OCI-LY7 (cell line): ENCODE measurements around the gene SLC16A10.
"Not testable (repeated sequence)": the region's sequence is repeated elsewhere in the genome, so short reads cannot be mapped to it uniquely, and the experiment has no call there.

Source experiments
- CTCF ChIP-seq: fragments of 200-600 bp; sonication (generic); conservative IDR thresholded peaks from 2 replicates; pipeline ENCODE4 v1.5.1; 2014; ENCODE audit warnings: mild to moderate bottlenecking, antibody characterized with exemption, low read length, moderate library complexity, mixed read lengths
- EZH2phosphoT487 ChIP-seq: fragments of 200-600 bp; sonication (generic); IDR thresholded peaks from 2 replicates; pipeline ENCODE4 v1.6.1; 2018; ENCODE audit warnings: low read depth, borderline replicate concordance, mild to moderate bottlenecking, mixed run types, antibody characterized with exemption, low read length, moderate library complexity, mixed read lengths

GRCh38 chr6:111095488-111095887 is 8.2 kb downstream of the SLC16A10 start:
- not testable (repeated sequence) for TF ChIP-seq CTCF, EZH2phosphoT487
